GM12891 (cell line): ENCODE data around the gene PPIF.

Experiments used
- PAX5 ChIP-seq: IDR thresholded peaks from 2 replicates; pipeline ENCODE4 v1.6.1; 2011; ENCODE audit warnings: low read length, moderate library complexity, mild to moderate bottlenecking; ENCODE audit not compliant: insufficient read depth, severe bottlenecking
- POLR2A ChIP-seq: IDR thresholded peaks from 2 replicates; pipeline ENCODE4 v1.6.1; 2011; ENCODE audit warnings: low read depth, low read length, control low read depth
- POLR2AphosphoS5 ChIP-seq: IDR thresholded peaks from 2 replicates; pipeline ENCODE4 v1.6.1; 2011; ENCODE audit warnings: low read depth, low read length, control low read depth
- POU2F2 ChIP-seq: IDR thresholded peaks from 2 replicates; pipeline ENCODE4 v1.6.1; 2011; ENCODE audit warnings: low read depth, mild to moderate bottlenecking, control low read depth, low read length, moderate library complexity
- SPI1 ChIP-seq: IDR thresholded peaks from 2 replicates; pipeline ENCODE4 v1.6.1; 2011; ENCODE audit warnings: low read depth, low read length, control low read depth
- TAF1 ChIP-seq: IDR thresholded peaks from 2 replicates; pipeline ENCODE4 v1.6.1; 2011; ENCODE audit warnings: low read depth, low read length, control low read depth

DNA sequence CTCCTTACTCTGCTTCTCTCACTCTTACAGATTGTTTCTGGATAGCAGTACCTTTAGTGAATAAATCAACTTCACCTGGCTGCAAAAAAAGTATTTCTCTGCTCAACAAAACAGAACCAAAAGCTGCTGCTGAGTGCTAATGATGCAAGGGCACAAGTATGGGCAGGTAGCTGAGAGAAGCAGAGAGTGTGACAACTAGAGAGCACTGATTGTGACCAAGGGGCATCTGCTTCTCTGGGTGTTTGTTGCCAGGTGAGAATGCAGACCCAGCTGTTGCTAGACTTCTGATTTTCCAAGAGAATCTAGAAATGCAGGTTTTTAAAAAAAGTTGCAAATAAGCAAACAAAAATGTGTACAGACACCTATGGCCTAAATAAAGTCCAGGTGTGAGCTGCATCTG lies 25.3 kb upstream of the PPIF start:
- TF ChIP-seq POLR2A (no peak), POLR2AphosphoS5 (no peak), TAF1 (no peak), SPI1 (no peak), PAX5 (no peak), POU2F2 (no peak)
